Tibial nerve (tissue), 4 donors: ENCODE measurements around the gene ELMO2.

Source experiments
- CTCF ChIP-seq, 5 experiments: fragments of 200-600 bp in 3 of 5; fragments of 450-650 bp in 2 of 5; sonication (generic) in 3 of 5; IDR thresholded peaks; one replicate each; pipeline ENCODE4 v1.5.1; 2016 to 2019; ENCODE audit warnings: antibody characterized with exemption in 5 of 5, mild to moderate bottlenecking in 3 of 5, moderate library complexity in 2 of 5
- EP300 ChIP-seq, 2 donors: sonication (generic); formaldehyde crosslinking; IDR thresholded peaks; one replicate each; pipeline ENCODE4 v1.6.1; 2017; ENCODE audit warnings: antibody characterized with exemption in 2 of 2, mild to moderate bottlenecking in 1 of 2
- POLR2A ChIP-seq, 2 donors: fragments of 450-650 bp; IDR thresholded peaks; one replicate each; pipeline ENCODE4 v1.6.1; 2017; ENCODE audit warnings: antibody characterized with exemption in 2 of 2, mild to moderate bottlenecking in 2 of 2, moderate library complexity in 2 of 2

GRCh38 chr20:46317685-46318177, 88.7 kb downstream of the ELMO2 start:
- TF ChIP-seq POLR2A (IDR thresholded peaks at IDR 0.05) (no peak), CTCF (IDR thresholded peaks at IDR 0.05) (no peak), EP300 (IDR thresholded peaks at IDR 0.05) (no peak)
